Activated T-cell treated with anti-CD3 and anti-CD28 coated beads, Interleukin-2, amount 50 U/mL, for 4 hours (primary cell): Measurements from ENCODE around the gene LHX3. TPM values are rescaled to one million over a fixed set of nuclear protein-coding genes. Genes with fewer than 3 reads are reported as not detected.

Source experiments
- ATAC-seq, 2 donors: fragments of 200-7000 bp; cut with Tn5 transposase; one replicate each; pipeline ENCODE4 v1.10.0; 2021
- DNase-seq: peaks from one replicate; pipeline ENCODE4 v3.0.0-alpha.2; 2020
- H3K27me3 Mint-ChIP-seq: one replicate; pipeline ENCODE4 v1.8.0; 2021; ENCODE audit warnings: low read depth, mixed read lengths
- H3K36me3 Mint-ChIP-seq: one replicate; pipeline ENCODE4 v1.8.0; 2022; ENCODE audit warnings: mixed read lengths; ENCODE audit not compliant: insufficient read depth
- H3K4me1 Mint-ChIP-seq: one replicate; pipeline ENCODE4 v1.8.0; 2021; ENCODE audit warnings: low read depth, mixed read lengths
- H3K4me3 Mint-ChIP-seq: one replicate; pipeline ENCODE4 v1.8.0; 2021; ENCODE audit warnings: mild to moderate bottlenecking, moderate library complexity, mixed read lengths
- H3K9me3 Mint-ChIP-seq: one replicate; pipeline ENCODE4 v1.8.0; 2021; ENCODE audit warnings: mixed read lengths
- total RNA-seq, 3 donors: library from RNA; stranded (reverse); gene quantifications; one replicate each; pipeline ENCODE4 v1.2.1, GENCODE V29; 2021

Gene LHX3
- under 1 TPM in 2 of 3 donors, not detected in 1; 0.08 to 0.11 TPM for total RNA-seq

GRCh38 chr9:136204838-136205706, at the start of gene LHX3:
LHX3 (minus strand) TSS chr9:136205128; CDS start chr9:136205012, 116 bp downstream.
- H3K4me1 Mint-ChIP-seq, result peaks cover 1% of the 10 kb centered on the region
- no peak within 1 kb of the TSS for H3K4me3 Mint-ChIP-seq
- H3K27me3 Mint-ChIP-seq, result peaks cover 39% of the 10 kb centered on the region
- H3K9me3 Mint-ChIP-seq, result no peaks in the 10 kb centered on the region
- peaks cover 14% of the 10 kb centered on the region for H3K36me3 Mint-ChIP-seq
- DNase-seq (no peak), ATAC-seq (peak; percentile 30 to 42)

GRCh38 chr9:136253246-136254130, 48.6 kb upstream of the LHX3 start:
- Mint-ChIP-seq H3K4me3 (no peak overlapping the region), H3K9me3 (no peaks in the 10 kb centered on the region), H3K27me3 (no peaks in the 10 kb centered on the region), H3K36me3 (no peaks in the 10 kb centered on the region), H3K4me1 (no peaks in the 10 kb centered on the region)
- no peak for DNase-seq
- ATAC-seq, result no peak

GRCh38 chr9:136252846-136253245, 47.9 kb upstream of the LHX3 start:
- H3K27me3 Mint-ChIP-seq, result no peaks in the 10 kb centered on the region
- no peak overlapping the region for H3K4me3 Mint-ChIP-seq
- H3K4me1 Mint-ChIP-seq, result no peaks in the 10 kb centered on the region
- ATAC-seq (no peak), DNase-seq (no peak)
- no peaks in the 10 kb centered on the region for H3K36me3 Mint-ChIP-seq
- H3K9me3 Mint-ChIP-seq, result no peaks in the 10 kb centered on the region

- no peaks in the 10 kb centered on the region for H3K9me3 Mint-ChIP-seq
Observed at GRCh38 chr9:136252281-136252680, 47.4 kb upstream of the LHX3 start.

GRCh38 chr9:136251264-136252115, 46.6 kb upstream of the LHX3 start:
- Mint-ChIP-seq H3K4me3 (no peak overlapping the region), H3K4me1 (no peaks in the 10 kb centered on the region), H3K27me3 (no peaks in the 10 kb centered on the region), H3K36me3 (no peaks in the 10 kb centered on the region), H3K9me3 (no peaks in the 10 kb centered on the region)
- no peak for ATAC-seq
- no peak for DNase-seq

More at GRCh38 chr9:136252281-136252680, 47.4 kb upstream of the LHX3 start:
- H3K36me3 Mint-ChIP-seq, result no peaks in the 10 kb centered on the region
- H3K4me3 Mint-ChIP-seq, result no peak overlapping the region
- no peaks in the 10 kb centered on the region for H3K4me1 Mint-ChIP-seq
- H3K27me3 Mint-ChIP-seq, result no peaks in the 10 kb centered on the region
- ATAC-seq (no peak), DNase-seq (no peak)

GRCh38 chr9:136250676-136251075, 45.7 kb upstream of the LHX3 start:
- Mint-ChIP-seq H3K36me3 (no peaks in the 10 kb centered on the region), H3K4me1 (peaks cover 3% of the 10 kb centered on the region), H3K27me3 (no peaks in the 10 kb centered on the region), H3K4me3 (no peak overlapping the region), H3K9me3 (no peaks in the 10 kb centered on the region)
- ATAC-seq (no peak), DNase-seq (no peak)

GRCh38 chr9:136249877-136250559, 45.1 kb upstream of the LHX3 start:
- DNase-seq (no peak), ATAC-seq (no peak)
- Mint-ChIP-seq H3K4me1 (peaks cover 5% of the 10 kb centered on the region), H3K4me3 (no peak overlapping the region), H3K9me3 (no peaks in the 10 kb centered on the region), H3K36me3 (no peaks in the 10 kb centered on the region), H3K27me3 (no peaks in the 10 kb centered on the region)

GRCh38 chr9:136248951-136249876, 44.3 kb upstream of the LHX3 start:
- DNase-seq (no peak), ATAC-seq (no peak)
- Mint-ChIP-seq H3K36me3 (peaks cover 2% of the 10 kb centered on the region), H3K4me1 (peaks cover 13% of the 10 kb centered on the region), H3K27me3 (no peaks in the 10 kb centered on the region), H3K4me3 (no peak overlapping the region), H3K9me3 (no peaks in the 10 kb centered on the region)

- peaks cover 24% of the 10 kb centered on the region for H3K4me1 Mint-ChIP-seq
- ATAC-seq, result no peak
- no peaks in the 10 kb centered on the region for H3K9me3 Mint-ChIP-seq
- H3K27me3 Mint-ChIP-seq, result no peaks in the 10 kb centered on the region
- no peak overlapping the region for H3K4me3 Mint-ChIP-seq
- no peak for DNase-seq
- peaks cover 8% of the 10 kb centered on the region for H3K36me3 Mint-ChIP-seq
Observed at GRCh38 chr9:136247947-136248637, 43.2 kb upstream of the LHX3 start.

- Mint-ChIP-seq H3K36me3 (peaks cover 10% of the 10 kb centered on the region), H3K4me1 (peaks cover 29% of the 10 kb centered on the region), H3K27me3 (no peaks in the 10 kb centered on the region), H3K9me3 (no peaks in the 10 kb centered on the region), H3K4me3 (no peak overlapping the region)
- ATAC-seq (no peak), DNase-seq (no peak)
Observed at GRCh38 chr9:136247551-136247916, 42.6 kb upstream of the LHX3 start.

GRCh38 chr9:136246849-136247550, 42.1 kb upstream of the LHX3 start:
- peaks cover 10% of the 10 kb centered on the region for H3K36me3 Mint-ChIP-seq
- no peak overlapping the region for H3K4me3 Mint-ChIP-seq
- ATAC-seq (no peak), DNase-seq (no peak)
- no peaks in the 10 kb centered on the region for H3K27me3 Mint-ChIP-seq
- no peaks in the 10 kb centered on the region for H3K9me3 Mint-ChIP-seq
- H3K4me1 Mint-ChIP-seq, result peaks cover 33% of the 10 kb centered on the region
